GM12874 (cell line): ENCODE measurements around the gene ABTB2.

Experiments
- TF ChIP-seq, protein P1 (sequence below): IDR thresholded peaks from 2 replicates; pipeline ENCODE4 v1.5.1; 2011; ENCODE audit warnings: low read depth, mild to moderate bottlenecking, control low read depth, low read length, moderate library complexity; ENCODE audit not compliant: insufficient read depth

The ABTB2 gene

DNA sequence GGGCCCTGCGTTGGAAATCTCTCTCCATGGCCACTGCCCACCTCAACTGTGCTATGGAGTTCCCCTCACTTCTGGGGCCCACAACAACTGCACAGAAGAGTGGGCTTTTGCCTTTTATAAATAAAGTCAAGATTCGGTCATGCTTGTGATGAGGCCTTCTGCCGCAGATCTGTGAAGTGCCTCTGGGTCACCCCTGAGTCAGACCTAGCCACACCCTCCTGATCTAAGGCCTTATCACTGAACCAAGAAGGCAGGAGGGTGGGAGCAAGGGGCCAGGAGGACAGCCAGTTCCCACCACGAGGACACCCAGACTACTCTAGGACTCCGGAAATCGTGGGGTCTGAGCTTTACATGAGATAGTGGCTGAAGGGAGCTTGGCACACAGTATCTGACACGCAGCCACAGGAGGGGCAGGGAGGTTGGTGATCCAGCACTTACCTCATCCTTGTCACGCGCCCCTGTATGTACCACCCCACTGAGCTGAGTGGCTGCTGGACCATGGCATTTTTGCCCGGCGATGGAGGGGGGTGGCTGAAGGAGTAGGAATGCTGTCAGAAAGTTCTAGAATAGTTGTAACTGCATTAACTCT lies 115.7 kb downstream of the ABTB2 start:
- TF ChIP-seq, protein P1, sequence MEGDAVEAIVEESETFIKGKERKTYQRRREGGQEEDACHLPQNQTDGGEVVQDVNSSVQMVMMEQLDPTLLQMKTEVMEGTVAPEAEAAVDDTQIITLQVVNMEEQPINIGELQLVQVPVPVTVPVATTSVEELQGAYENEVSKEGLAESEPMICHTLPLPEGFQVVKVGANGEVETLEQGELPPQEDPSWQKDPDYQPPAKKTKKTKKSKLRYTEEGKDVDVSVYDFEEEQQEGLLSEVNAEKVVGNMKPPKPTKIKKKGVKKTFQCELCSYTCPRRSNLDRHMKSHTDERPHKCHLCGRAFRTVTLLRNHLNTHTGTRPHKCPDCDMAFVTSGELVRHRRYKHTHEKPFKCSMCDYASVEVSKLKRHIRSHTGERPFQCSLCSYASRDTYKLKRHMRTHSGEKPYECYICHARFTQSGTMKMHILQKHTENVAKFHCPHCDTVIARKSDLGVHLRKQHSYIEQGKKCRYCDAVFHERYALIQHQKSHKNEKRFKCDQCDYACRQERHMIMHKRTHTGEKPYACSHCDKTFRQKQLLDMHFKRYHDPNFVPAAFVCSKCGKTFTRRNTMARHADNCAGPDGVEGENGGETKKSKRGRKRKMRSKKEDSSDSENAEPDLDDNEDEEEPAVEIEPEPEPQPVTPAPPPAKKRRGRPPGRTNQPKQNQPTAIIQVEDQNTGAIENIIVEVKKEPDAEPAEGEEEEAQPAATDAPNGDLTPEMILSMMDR = no peak

DNA sequence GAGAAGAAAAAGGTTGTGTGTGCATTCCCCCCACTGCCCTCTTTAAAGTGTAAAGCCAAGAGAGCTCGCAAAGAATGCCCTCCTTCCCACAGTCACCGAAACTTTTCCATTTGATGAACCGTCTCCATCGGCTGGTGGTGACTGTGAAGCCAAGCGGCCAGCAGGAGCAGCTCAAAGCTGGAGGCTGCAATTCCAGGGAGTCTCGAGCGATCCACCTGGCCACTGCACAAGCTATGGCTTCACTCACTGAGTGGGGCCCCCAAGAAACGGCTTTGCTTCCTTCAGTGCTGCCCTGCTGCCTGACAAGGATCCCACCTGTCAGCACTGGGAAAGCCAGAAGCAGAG lies 117.7 kb downstream of the ABTB2 start:
- TF ChIP-seq, protein P1 = no peak

DNA sequence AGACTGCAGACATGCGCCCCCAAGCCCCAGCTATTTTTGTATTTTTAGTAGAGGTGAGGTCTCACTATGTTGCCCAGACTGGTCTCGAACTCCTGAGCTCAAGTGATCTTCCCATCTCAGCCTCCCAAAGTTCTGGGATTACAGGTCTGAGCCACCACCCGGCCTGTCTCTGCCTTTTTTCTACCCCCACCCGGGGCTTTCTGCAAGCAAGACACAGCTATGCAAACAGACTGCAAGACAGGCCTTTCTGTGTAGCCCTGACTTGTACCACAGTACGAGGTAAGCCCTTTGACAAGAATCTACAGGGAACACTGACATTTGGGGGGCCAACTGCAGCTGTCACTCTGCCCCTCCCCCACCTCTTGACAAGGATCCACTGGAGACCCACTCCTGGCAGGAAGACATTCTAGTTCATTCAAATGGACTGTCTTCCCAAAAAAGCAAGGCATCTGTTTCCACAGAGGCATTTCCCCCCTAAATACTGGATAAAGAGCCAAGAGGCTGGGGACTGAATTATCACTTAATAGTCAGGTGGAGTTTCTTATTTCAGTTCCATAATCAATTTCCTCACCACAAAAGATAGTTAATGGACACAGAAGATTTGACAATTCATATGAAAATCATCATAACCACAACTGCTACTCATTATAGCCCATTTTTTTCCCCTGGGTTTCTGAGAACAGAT lies 118.2 kb downstream of the ABTB2 start:
- TF ChIP-seq, protein P1 = no peak

DNA sequence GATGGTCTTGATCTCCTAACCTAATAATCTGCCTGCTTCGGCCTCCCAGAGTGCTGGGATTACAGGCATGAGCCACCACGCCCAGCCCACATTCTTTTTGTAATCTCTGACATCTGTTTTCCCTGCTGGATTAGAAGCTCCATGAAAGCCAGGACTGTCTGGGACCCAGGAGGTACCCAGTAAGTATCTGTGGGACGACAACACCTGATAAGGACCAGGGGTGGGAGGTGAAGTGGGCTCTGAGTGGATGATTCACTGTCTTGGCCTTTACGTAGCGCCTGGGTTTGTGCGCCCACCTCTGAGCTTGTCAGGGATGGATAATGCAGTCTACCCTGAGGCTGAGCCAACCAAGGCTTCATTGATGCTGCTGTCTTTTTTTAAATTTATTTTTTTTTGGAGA lies 118.8 kb downstream of the ABTB2 start:
- TF ChIP-seq, protein P1 = no peak

DNA sequence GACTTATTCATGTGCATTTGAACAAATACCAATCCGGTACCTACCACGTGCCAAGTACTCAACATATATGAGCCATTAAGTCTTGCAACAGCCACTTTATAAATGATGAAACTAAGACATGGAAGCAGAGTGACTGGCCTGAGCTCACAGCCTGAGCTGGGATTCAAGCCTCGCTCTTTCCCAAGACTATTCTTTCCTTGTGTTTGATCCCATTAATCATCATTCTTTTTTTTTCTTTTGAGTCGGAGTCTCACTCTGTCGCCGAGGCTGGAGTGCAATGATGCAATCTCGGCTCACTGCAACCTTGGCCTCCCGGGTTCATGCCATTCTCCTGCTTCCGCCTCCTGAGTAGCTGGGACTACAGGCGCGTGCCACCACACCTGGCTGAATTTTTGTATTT lies 119.3 kb downstream of the ABTB2 start:
- TF ChIP-seq, protein P1 = no peak

DNA sequence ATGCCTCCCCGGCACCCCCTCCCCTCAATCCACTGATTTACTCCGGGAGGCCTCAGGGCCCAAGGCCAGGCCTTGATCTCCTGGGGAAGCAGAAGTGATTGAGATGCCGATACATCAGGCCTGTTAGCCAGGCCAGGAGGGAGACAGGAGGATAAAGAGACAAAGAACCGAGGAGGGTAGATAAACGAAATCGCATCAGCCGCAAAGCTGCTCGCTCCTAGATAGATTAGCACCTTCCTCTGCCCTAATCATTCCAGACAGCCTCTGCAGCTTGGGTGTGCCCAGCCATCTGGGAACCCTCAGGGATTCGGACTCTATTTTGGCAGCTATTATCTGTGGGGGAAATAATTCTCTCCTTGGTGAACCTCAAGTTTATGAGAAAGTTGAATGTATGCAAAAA lies 121.2 kb downstream of the ABTB2 start:
- TF ChIP-seq, protein P1 = no peak

DNA sequence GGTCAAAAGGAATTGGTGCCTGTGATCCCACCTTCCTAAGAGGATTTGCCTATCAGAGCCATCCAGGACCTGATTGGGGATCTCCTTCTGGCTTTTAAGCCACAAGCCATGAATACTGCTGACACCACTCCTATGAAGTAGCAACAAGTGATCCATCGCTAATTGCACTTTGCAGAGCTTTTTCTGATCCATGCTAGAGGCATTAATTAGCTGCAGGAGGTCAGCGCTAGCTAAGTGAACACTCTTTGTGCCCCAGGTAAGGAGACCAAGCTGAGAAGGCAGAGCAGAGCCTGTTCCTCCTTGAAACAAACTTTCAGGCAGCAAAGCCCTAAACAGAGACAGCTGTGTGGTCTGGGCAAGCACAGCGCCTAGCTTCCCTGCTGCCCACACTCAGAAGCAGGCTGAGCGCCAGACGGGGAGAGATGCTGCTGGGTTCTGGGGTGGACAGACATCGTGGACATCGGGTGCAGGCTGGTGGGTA lies 122.2 kb downstream of the ABTB2 start:
- TF ChIP-seq, protein P1 = no peak
